ENCODE measurements around the gene S1PR4.

The S1PR4 gene

DNA sequence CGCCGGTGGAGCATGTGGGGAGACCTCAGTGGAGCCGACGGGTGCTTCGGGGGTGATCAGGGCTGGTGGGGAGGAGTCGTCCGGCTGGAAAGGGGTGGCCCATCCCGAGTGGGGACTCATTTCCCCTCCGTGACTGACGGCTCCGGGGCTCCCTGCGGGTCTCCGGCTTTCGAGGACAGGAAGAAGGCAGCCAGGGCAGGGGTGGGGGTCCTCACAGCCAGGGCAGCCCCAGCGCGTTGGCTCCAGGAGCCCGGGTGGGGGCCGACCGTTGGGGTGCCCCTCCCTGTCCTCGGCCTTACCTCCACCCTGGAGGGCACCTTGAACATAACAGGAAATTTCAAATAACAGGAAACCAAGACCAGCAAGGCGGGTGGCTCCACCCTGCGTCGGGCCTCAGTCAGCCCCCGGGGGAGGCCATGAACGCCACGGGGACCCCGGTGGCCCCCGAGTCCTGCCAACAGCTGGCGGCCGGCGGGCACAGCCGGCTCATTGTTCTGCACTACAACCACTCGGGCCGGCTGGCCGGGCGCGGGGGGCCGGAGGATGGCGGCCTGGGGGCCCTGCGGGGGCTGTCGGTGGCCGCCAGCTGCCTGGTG lies at the start of gene S1PR4:
Gene S1PR4 (plus strand): TSS at position 393 of the 596 bp plus-strand sequence. CDS start 24 bp downstream, at position 417.
- peak; percentile 37 for DNase-seq

GRCh38 chr19:3129112-3129511 lies 49.5 kb upstream of the S1PR4 start:
- peak; percentile 23 for DNase-seq

DNA sequence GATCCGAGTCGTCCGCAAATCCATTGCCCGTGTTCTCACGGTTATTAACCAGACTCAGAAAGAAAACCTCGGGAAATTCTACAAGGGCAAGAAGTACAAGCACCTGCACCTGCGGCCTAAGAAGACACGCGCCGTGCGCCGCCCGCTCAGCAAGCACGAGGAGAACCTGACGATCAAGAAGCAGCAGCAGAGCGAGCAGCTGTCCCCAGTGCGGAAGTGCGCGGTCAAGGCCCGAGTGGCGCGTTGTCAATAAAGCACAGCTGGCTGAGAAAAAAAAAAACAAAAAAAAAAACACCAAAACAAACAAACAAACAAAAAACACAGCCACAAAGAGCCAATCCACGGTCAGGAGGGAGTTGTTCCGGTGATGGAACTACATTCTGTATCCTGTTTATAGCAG lies 47.4 kb upstream of the S1PR4 start:
- no peak for DNase-seq

- DNase-seq: peak; percentile 62
These were observed 45.4 kb upstream of the S1PR4 start for GRCh38 chr19:3132971-3133792.

- no peak for DNase-seq
These were observed 44.8 kb upstream of the S1PR4 start for GRCh38 chr19:3133793-3134116.

DNA sequence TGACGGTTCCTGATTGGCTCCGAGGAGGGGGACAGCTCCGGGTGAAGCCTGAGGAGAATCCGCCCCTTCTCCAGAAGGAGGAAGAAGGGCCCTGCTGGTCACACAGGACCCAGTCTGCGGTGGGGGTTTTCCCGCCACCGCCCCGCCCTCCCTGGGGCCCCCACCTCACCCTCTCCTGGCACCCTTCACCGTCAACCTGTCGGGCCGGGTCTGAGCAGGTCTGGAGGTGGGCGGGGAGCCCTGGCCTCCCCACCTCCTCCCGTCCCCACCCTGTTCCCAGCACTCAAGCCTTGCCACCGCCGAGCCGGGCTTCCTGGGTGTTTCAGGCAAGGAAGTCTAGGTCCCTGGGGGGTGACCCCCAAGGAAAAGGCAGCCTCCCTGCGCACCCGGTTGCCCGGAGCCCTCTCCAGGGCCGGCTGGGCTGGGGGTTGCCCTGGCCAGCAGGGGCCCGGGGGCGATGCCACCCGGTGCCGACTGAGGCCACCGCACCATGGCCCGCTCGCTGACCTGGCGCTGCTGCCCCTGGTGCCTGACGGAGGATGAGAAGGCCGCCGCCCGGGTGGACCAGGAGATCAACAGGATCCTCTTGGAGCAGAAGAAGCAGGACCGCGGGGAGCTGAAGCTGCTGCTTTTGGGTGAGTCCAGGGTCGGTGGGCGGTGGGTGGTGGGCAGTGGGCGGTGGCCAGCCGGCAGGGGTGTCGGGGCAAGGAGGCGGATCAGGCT lies 42.4 kb upstream of the S1PR4 start, which contains the start of gene GNA15:
Gene GNA15 (plus strand): TSS at position 73 of the 723 bp plus-strand sequence. CDS start 418 bp downstream, at position 491.
- no peak for DNase-seq

DNA sequence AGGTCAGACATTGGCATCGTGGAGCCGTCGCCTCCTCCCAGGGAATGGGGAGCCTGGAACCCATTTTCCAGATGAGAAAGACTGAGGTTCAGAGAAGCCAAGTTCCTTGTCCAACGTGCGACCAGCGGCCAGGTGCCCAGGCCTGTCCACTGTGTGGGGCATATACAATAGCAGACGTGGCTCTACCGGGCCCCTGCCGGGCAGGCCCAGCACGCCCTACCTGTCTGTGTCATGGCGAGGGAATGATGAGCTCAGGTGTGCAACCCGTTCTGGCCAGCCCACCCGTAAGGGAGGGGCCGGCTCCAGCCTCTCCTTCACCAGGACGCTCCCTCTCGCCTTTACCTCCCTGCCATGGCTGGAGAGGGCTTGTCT lies 41.9 kb upstream of the S1PR4 start:
- no peak for DNase-seq

DNA sequence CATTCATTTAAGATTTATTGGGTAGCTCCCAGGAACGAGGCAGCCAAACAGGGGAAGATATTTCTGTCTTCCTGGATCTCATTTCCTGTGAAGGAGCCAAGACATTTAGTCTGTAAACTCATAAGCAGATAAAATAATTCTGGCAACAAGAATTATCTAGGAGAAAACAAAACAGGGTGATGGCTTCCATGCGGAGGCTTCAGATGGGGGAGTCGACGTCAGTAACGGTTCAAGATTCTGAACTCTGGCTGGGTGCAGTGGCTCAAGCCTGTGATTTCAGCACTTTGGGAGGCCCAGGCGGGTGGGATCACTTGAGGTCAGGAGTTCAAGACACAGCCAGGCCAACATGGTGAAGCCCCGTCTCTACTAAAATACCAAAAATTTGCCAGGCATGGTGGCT lies 41.5 kb upstream of the S1PR4 start:
- DNase-seq: no peak

DNA sequence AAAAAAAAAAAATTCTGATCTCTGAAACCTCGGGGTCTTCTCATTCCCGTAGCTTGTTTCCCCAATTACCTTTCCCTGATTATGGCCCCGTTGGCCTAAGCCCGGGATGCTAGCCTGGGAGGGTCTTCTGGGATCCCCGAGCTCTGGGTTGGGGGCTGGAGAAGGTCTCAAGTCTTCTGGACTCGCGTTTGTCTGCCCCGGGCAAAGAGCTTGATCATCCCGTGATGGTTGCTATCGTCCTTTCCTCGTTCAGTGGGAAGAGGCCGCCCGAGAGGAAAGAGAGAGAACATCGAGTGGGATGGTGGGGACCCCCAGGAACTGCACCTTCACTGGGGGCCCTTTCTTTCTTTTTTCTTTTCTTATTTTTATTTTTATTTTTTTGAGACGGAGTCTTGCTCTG lies 40.3 kb upstream of the S1PR4 start:
- no peak for DNase-seq

DNA sequence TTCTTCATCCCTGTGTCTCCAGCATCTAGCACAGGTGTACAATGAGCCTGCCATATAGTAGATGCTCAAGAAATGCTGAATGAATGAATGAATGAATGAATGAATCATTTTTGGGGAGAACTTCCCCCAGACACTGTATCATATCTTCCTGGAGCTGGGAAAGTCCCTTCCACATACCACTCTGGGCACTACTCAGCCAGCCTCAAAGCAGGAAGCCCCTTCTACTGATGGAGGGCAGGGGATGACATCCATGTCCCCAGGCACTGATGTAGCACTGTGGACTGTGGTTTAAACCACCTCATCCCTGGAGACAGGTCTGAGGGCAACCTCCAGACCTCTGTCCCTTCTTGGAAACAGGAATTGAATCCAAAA lies 37.9 kb upstream of the S1PR4 start:
- no peak for DNase-seq

DNA sequence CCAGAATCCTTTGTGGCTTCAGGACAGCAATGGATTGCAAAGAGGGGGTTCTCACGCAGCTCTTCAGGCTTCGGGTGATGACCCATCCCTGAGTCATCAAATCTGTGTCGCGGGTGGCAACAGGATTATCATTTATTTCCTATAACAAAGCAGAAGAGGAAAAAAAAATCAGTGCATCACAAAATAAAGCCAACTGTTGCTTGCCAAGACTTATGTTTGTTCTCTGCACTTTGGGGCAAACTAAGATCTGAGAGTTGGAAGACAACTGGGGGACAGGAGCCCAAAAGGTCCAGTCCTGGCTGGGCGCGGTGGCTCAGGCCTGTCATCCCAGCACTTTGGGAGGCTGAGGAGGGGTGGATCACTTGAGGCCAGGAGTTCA lies 36.3 kb upstream of the S1PR4 start:
- peak; percentile 47 for DNase-seq

- DNase-seq: no peak
These were observed 35.7 kb upstream of the S1PR4 start for GRCh38 chr19:3142781-3143337.

DNA sequence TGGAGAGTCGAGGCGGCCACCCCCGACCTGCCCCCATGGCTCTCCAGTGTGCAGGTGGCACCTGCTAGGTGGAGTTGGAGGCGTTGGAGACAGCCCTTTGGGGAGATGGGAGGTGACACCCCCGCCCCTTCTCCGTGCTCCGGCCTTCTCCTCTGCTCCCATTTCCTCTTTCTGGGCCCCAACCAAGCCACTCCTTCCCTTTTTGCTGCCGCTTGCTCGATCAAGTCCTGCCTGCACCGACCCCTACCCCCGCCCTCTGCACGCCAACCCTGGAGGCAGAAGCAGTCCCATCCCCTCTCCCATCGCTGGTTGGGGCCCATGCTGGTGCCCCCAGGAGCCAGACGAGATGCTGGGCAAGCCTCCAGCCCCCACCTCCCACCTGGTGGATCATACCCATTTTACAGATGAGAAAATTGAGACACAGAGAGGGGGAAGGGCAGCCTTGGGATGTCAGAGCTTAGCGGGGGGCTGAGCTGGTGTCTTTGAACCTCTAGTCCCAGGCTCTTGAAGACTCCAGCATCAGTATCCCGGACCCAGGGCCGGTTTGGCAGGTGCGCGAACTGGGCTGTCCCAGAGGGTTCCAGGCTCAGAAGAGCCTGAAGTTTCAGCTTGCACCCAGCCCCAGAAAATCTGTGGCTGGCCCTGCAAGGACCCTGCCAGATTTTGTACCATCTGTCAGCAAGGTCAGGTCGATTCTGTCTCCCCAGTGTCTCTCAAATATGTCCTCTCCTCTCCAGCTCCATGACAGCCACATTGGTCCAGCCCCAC lies 32.5 kb upstream of the S1PR4 start:
- DNase-seq: no peak

- DNase-seq: peak; percentile 65
These were observed 31.9 kb upstream of the S1PR4 start for GRCh38 chr19:3146677-3147100.

DNA sequence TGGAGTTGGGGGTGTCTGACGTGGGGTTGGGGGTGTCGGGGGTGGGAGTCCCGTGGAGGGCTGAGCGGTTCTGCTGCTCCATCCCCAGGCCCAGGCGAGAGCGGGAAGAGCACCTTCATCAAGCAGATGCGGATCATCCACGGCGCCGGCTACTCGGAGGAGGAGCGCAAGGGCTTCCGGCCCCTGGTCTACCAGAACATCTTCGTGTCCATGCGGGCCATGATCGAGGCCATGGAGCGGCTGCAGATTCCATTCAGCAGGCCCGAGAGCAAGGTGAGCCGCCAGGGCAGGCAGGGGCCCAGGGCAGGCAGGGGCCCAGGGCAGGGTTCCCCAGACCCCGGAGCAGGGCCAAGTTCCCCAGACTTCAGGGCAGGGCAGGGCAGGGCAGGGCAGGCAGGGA lies 30.1 kb upstream of the S1PR4 start:
- DNase-seq: no peak

DNA sequence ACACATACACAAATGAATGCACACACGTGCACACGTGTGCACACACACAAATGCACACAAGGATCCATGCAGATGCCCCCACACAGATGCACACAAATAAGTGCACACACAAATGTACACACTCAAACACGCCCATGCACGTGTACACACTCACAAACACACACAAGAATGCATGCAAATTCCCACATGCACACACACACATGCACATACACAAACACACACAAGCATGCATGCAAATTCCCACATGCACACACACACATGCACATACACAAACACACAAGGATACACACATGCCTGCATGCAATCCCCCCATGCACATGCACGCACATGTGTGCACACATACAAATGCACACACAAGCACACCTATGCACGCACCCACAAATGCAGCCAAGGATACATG lies 29.5 kb upstream of the S1PR4 start:
- no peak for DNase-seq

DNA sequence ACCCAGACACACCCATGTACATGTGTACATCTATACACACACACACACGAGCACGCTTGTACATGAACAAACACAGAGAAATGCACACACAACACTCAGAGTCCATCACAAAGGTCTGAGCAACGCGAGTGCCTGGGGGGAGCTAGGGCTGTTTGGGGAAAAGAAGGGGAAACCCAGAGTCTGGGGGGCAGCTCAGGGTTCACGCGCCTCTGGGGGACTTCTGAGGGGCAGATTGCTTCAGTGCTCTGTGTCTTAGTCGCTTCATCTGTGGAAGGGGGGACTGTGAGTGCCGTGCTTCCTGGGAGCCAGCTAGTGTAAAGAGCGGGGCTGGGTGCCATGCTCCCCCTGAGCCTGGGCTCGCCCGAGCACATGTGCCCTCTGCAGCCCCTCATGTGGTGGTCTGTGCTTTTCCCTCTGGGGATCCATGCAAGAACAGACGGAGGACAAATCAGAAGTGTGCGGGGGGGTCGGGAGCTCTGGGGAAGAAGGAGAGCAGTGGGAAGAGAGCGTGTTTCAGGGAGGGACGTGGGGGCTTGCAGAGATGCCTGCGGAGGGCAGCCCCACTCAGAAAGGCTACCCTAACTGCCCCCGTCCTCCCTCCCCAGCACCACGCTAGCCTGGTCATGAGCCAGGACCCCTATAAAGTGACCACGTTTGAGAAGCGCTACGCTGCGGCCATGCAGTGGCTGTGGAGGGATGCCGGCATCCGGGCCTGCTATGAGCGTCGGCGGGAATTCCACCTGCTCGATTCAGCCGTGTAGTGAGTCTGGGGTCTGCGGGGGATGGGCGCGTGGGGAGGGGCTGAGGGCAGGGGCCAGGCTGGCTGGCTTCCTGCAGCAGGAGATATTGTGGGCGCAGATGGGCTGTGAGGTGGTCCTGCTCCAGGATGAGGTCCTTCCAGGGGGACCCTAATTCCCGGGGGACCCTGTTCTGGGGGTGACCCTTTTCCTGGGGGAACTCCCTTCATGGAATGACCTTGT lies 28.8 kb upstream of the S1PR4 start:
- DNase-seq: no peak

DNA sequence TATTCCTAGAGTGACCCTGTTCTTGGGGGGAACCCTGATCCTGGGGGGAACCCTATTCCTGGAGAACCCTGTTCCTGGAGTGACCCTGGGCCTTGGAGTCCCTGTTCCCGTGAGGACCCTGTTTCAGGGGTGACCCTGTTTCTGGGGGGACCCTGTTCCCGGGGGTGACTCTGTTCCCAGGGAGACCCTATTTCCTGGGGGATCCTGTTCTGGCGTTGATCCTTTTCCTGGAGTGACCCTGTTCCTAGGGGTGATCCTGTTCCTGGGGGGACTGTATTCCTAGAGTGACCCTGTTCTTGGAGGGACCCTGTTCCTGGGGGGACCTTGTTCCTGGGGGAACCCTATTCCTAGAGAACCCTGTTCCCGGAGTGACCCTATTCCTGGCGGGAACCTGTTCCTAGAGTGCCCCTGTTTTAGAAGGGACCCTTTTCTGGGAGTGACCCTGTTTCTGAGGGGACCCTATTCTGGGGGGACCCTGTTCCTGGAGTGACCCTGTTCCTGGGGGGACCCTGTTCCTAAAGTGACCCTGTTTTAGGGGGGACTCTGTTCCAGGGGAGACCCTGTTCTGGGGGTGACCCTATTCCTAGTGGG lies 27.7 kb upstream of the S1PR4 start:
- DNase-seq: no peak

GRCh38 chr19:3151563-3152418 lies 26.8 kb upstream of the S1PR4 start:
- DNase-seq: no peak

- DNase-seq: no peak
These were observed 26.2 kb upstream of the S1PR4 start for GRCh38 chr19:3152419-3152780.

Measured in activated T-cell treated with anti-CD3 and anti-CD28 coated beads for 4 hours (primary cell).